PFSK-1 (cell line): Measurements from ENCODE around the gene EGF.

Experiments used
- POLR2AphosphoS5 ChIP-seq: IDR thresholded peaks from 2 replicates; pipeline ENCODE4 v1.6.1; 2012; ENCODE audit warnings: low read depth, mild to moderate bottlenecking, control low read depth, low read length, moderate library complexity
- REST ChIP-seq, 2 experiments: IDR thresholded peaks; 2 replicates each; pipeline versions ENCODE4 v1.6.1 to v1.8.0; 2011 to 2012; ENCODE audit warnings: low read depth in 2 of 2, low read length in 2 of 2, control low read depth in 1 of 2, inconsistent platforms in 1 of 2, mild to moderate bottlenecking in 1 of 2, moderate library complexity in 1 of 2; ENCODE audit not compliant: insufficient read depth in 1 of 2
- SIN3A ChIP-seq: IDR thresholded peaks from 2 replicates; pipeline ENCODE4 v1.6.1; 2012; ENCODE audit warnings: mild to moderate bottlenecking, low read length, moderate library complexity, borderline replicate concordance; ENCODE audit not compliant: insufficient read depth
- TAF1 ChIP-seq: IDR thresholded peaks from 2 replicates; pipeline ENCODE4 v1.6.1; 2012; ENCODE audit warnings: low read length, control low read depth, borderline replicate concordance; ENCODE audit not compliant: insufficient read depth

- TF ChIP-seq TAF1 (no peak), REST (IDR thresholded peaks at IDR 0.05; ENCODE audit: insufficient read depth in 1 of 2, low read depth in 2 of 2, low read length in 2 of 2) (no peak), SIN3A (no peak), POLR2AphosphoS5 (no peak)
Observed at GRCh38 chr4:109972786-109973528, 60.3 kb downstream of the EGF start.
